HG03025 (cell line): ENCODE measurements around the gene IGFN1.
"Not testable (repeated sequence)": the region's sequence is repeated elsewhere in the genome, so short reads cannot be mapped to it uniquely, and the experiment has no call there.

Experiments
- ATAC-seq: cut with Tn5 transposase; IDR thresholded peaks from one replicate; pipeline ENCODE4 v1.9.1; 2021; ENCODE audit warnings: mild to moderate bottlenecking, moderate library complexity; ENCODE audit not compliant: unreplicated experiment, low FRiP score

The IGFN1 gene

GRCh38 chr1:201239646-201240045 lies 49.0 kb downstream of the IGFN1 start:
- not testable (repeated sequence) for ATAC-seq

- ATAC-seq = no peak
These were observed 49.5 kb downstream of the IGFN1 start for GRCh38 chr1:201240171-201240570.

GRCh38 chr1:201241736-201242135 lies 51.1 kb downstream of the IGFN1 start:
- no peak for ATAC-seq

- ATAC-seq = no peak
These were observed 54.5 kb downstream of the IGFN1 start for GRCh38 chr1:201245082-201245481.

- no peak for ATAC-seq
These were observed 58.3 kb downstream of the IGFN1 start for GRCh38 chr1:201248721-201249559.

GRCh38 chr1:201250326-201251011 lies 59.8 kb downstream of the IGFN1 start:
- no peak for ATAC-seq

GRCh38 chr1:201251411-201251810 lies 60.8 kb downstream of the IGFN1 start:
- ATAC-seq = no peak

- ATAC-seq = no peak
These were observed 61.3 kb downstream of the IGFN1 start for GRCh38 chr1:201251851-201252430.

- no peak for ATAC-seq
These were observed 62.3 kb downstream of the IGFN1 start for GRCh38 chr1:201252944-201253371.

- no peak for ATAC-seq
These were observed 62.8 kb downstream of the IGFN1 start for GRCh38 chr1:201253411-201253810.

GRCh38 chr1:201253906-201254624 lies 63.4 kb downstream of the IGFN1 start:
- no peak for ATAC-seq

GRCh38 chr1:201254625-201255478 lies 64.2 kb downstream of the IGFN1 start:
- no peak for ATAC-seq

- no peak for ATAC-seq
These were observed 65.1 kb downstream of the IGFN1 start for GRCh38 chr1:201255479-201256362.

- ATAC-seq = not testable (repeated sequence)
These were observed 67.5 kb downstream of the IGFN1 start for GRCh38 chr1:201258132-201258531.

GRCh38 chr1:201258763-201259230 lies 68.2 kb downstream of the IGFN1 start:
- no peak for ATAC-seq

GRCh38 chr1:201259476-201260235 lies 69.0 kb downstream of the IGFN1 start:
- no peak for ATAC-seq

GRCh38 chr1:201260236-201260590 lies 69.6 kb downstream of the IGFN1 start:
- ATAC-seq = no peak

- no peak for ATAC-seq
These were observed 70.2 kb downstream of the IGFN1 start for GRCh38 chr1:201260648-201261311.
